ENCODE measurements around the gene GGA1.

Gene GGA1

GRCh38 chr22:37611207-37611606, 2.6 kb downstream of the GGA1 start:
- no peak for DNase-seq (ENCODE audit: low read depth)
- TF ChIP-seq MAX (IDR thresholded peaks at IDR 0.05; ENCODE audit: low read depth, low read length) (no peak), CTCF (IDR thresholded peaks at IDR 0.05; ENCODE audit: low read depth, low read length) (no peak), POLR2A (IDR thresholded peaks at IDR 0.05; ENCODE audit: extremely low read depth, insufficient read length) (no peak), MYC (IDR thresholded peaks at IDR 0.05; ENCODE audit: low read depth, low read length) (no peak)
- no peak overlapping the region for H3K4me3 ChIP-seq (ENCODE audit: low read depth, low read length)

- no peak for DNase-seq (ENCODE audit: low read depth)
- TF ChIP-seq MAX (IDR thresholded peaks at IDR 0.05; ENCODE audit: low read depth, low read length) (no peak), POLR2A (IDR thresholded peaks at IDR 0.05; ENCODE audit: extremely low read depth, insufficient read length) (no peak), MYC (IDR thresholded peaks at IDR 0.05; ENCODE audit: low read depth, low read length) (no peak), CTCF (IDR thresholded peaks at IDR 0.05; ENCODE audit: low read depth, low read length) (no peak)
- no peak overlapping the region for H3K4me3 ChIP-seq (ENCODE audit: low read depth, low read length)
Measured at GRCh38 chr22:37616201-37617083, 7.8 kb downstream of the GGA1 start.

- H3K4me3 ChIP-seq (ENCODE audit: low read depth, low read length): no peak overlapping the region
- TF ChIP-seq POLR2A (IDR thresholded peaks at IDR 0.05; ENCODE audit: extremely low read depth, insufficient read length) (no peak), MAX (IDR thresholded peaks at IDR 0.05; ENCODE audit: low read depth, low read length) (no peak), MYC (IDR thresholded peaks at IDR 0.05; ENCODE audit: low read depth, low read length) (no peak), CTCF (IDR thresholded peaks at IDR 0.05; ENCODE audit: low read depth, low read length) (no peak)
Measured at GRCh38 chr22:37617431-37617830, 8.8 kb downstream of the GGA1 start.

GRCh38 chr22:37618072-37618656, 9.5 kb downstream of the GGA1 start:
- H3K4me3 ChIP-seq (ENCODE audit: low read depth, low read length): no peak overlapping the region
- no peak for DNase-seq (ENCODE audit: low read depth)
- TF ChIP-seq CTCF (IDR thresholded peaks at IDR 0.05; ENCODE audit: low read depth, low read length): no peak
- no peak for TF ChIP-seq MYC (IDR thresholded peaks at IDR 0.05; ENCODE audit: low read depth, low read length)
- TF ChIP-seq POLR2A (IDR thresholded peaks at IDR 0.05; ENCODE audit: extremely low read depth, insufficient read length): no peak
- TF ChIP-seq MAX (IDR thresholded peaks at IDR 0.05; ENCODE audit: low read depth, low read length): no peak

More at GRCh38 chr22:37617431-37617830, 8.8 kb downstream of the GGA1 start:
- DNase-seq (ENCODE audit: low read depth): no peak

GRCh38 chr22:37618674-37619073, 10.0 kb downstream of the GGA1 start:
- H3K4me3 ChIP-seq (ENCODE audit: low read depth, low read length): no peak overlapping the region
- TF ChIP-seq MYC (IDR thresholded peaks at IDR 0.05; ENCODE audit: low read depth, low read length): no peak
- DNase-seq (ENCODE audit: low read depth): no peak

GRCh38 chr22:37619991-37620390, 11.4 kb downstream of the GGA1 start:
- TF ChIP-seq MYC (IDR thresholded peaks at IDR 0.05; ENCODE audit: low read depth, low read length): no peak
- TF ChIP-seq CTCF (IDR thresholded peaks at IDR 0.05; ENCODE audit: low read depth, low read length): no peak
- TF ChIP-seq MAX (IDR thresholded peaks at IDR 0.05; ENCODE audit: low read depth, low read length): no peak
- no peak for TF ChIP-seq POLR2A (IDR thresholded peaks at IDR 0.05; ENCODE audit: extremely low read depth, insufficient read length)
- DNase-seq (ENCODE audit: low read depth): no peak
- H3K4me3 ChIP-seq (ENCODE audit: low read depth, low read length): no peak overlapping the region
